Large intestine (tissue), 12 donors: ENCODE measurements around the gene GLT8D2. TPM values are rescaled to one million over a fixed set of nuclear protein-coding genes. Genes with fewer than 3 reads are reported as not detected.
A peak's percentile ranks its signal among the peaks of the same experiment; 100 is the strongest.

Source experiments
- DNase-seq, 2 donors: peaks; one replicate each; pipeline versions ENCODE4 v3.0.0 to v3.0.0-alpha.2; 2013
- H3K27ac ChIP-seq: one replicate; pipeline ENCODE4 v1.5.1; 2013; ENCODE audit warnings: low read length
- H3K27me3 ChIP-seq: 2 replicates; pipeline ENCODE4 v1.6.1; 2013; ENCODE audit warnings: low read length; ENCODE audit not compliant: control insufficient read depth, insufficient read depth
- H3K36me3 ChIP-seq: 2 replicates; pipeline ENCODE4 v1.6.1; 2013; ENCODE audit warnings: low read length; ENCODE audit not compliant: control insufficient read depth, insufficient read depth
- H3K4me1 ChIP-seq: one replicate; pipeline ENCODE4 v1.6.1; 2013; ENCODE audit warnings: low read length; ENCODE audit not compliant: control insufficient read depth, insufficient read depth
- H3K4me3 ChIP-seq: one replicate; pipeline ENCODE4 v1.5.1; 2013; ENCODE audit warnings: low read length
- H3K9me3 ChIP-seq: one replicate; pipeline ENCODE4 v1.6.1; 2013; ENCODE audit warnings: mild to moderate bottlenecking, low read depth, low read length, moderate library complexity; ENCODE audit not compliant: control insufficient read depth
- WGBS: methylation state at CpG from one replicate; pipeline ENCODE4 v1.1.5; 2013; ENCODE audit warnings: low lambda C conversion rate; ENCODE audit not compliant: insufficient coverage; 5-methylcytosine and 5-hydroxymethylcytosine counted together
- long read RNA-seq, 11 donors: transcript quantifications; one replicate each; lab custom pipeline, GENCODE V29; 2026
- polyA plus RNA-seq: library from polyadenylated mRNA; unstranded; fragments of 120-200 nt; gene quantifications from one replicate; pipeline ENCODE4 v1.2.1, GENCODE V29; 2013

GLT8D2 gene, protein sequence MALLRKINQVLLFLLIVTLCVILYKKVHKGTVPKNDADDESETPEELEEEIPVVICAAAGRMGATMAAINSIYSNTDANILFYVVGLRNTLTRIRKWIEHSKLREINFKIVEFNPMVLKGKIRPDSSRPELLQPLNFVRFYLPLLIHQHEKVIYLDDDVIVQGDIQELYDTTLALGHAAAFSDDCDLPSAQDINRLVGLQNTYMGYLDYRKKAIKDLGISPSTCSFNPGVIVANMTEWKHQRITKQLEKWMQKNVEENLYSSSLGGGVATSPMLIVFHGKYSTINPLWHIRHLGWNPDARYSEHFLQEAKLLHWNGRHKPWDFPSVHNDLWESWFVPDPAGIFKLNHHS
- polyA plus RNA-seq, result 15.2 TPM
- long read RNA-seq, donor 1, partial matches to known transcripts, result 0 of 1 reads
- long read RNA-seq, donor 1, other reads (novel, unspliced or antisense), result 0 of 1 reads
- long read RNA-seq, donor 2, partial matches to known transcripts, result 6 of 10 reads
- long read RNA-seq, donor 2, other reads (novel, unspliced or antisense), result 0 of 10 reads
- long read RNA-seq, donor 3, result 0 reads
- long read RNA-seq, donor 4, partial matches to known transcripts, result 0 of 1 reads
- long read RNA-seq, donor 4, other reads (novel, unspliced or antisense), result 0 of 1 reads
- long read RNA-seq, donor 5, partial matches to known transcripts, result 101 of 105 reads
- long read RNA-seq, donor 5, other reads (novel, unspliced or antisense), result 0 of 105 reads
- long read RNA-seq, donor 6, partial matches to known transcripts, result 0 of 2 reads
- long read RNA-seq, donor 6, other reads (novel, unspliced or antisense), result 0 of 2 reads
- long read RNA-seq, donor 7, partial matches to known transcripts, result 8 of 12 reads
- long read RNA-seq, donor 7, other reads (novel, unspliced or antisense), result 0 of 12 reads
- long read RNA-seq, donor 8, partial matches to known transcripts, result 15 of 16 reads
- long read RNA-seq, donor 8, other reads (novel, unspliced or antisense), result 0 of 16 reads
- long read RNA-seq, donor 9, partial matches to known transcripts, result 21 of 25 reads
- long read RNA-seq, donor 9, other reads (novel, unspliced or antisense), result 0 of 25 reads
- long read RNA-seq, donor 10, transcript GLT8D2-201 (11 exons, 1,880 nt), result major isoform, 8 of 23 reads
- long read RNA-seq, donor 10, partial matches to known transcripts, result 14 of 23 reads
- long read RNA-seq, donor 10, other reads (novel, unspliced or antisense), result 0 of 23 reads
- long read RNA-seq, donor 11, partial matches to known transcripts, result 9 of 13 reads
- long read RNA-seq, donor 11, other reads (novel, unspliced or antisense), result 0 of 13 reads

DNA sequence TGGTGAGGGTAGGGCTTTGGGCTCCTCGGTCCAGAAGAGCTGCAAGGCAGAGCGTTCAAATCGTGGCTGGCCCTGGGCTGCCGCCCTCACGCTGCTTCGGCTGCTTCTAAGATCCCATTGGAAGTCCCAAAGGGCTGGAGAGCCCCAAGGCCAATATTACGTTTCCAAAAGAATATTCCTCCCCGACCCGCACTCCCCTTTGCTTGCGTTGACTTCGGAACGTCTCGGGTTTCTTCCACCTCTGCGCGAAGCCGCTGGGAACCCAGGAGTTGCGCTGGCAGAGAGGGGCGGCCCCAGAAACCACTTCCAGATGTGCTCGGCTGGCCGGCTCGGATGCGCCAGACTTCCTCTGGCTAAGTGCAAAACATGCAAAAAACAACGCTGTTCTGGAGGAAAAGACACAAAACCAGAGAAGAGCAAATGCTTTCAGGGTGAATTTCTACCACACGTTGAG lies at the start of gene GLT8D2:
Gene GLT8D2, minus strand, starts transcription at position 285 of the 454 bp plus-strand sequence. CDS start 30,539 bp downstream, outside the sequence.
- WGBS, result no CpG with 5 or more reads among the region's 24 CpGs
- H3K4me3 ChIP-seq, result peak within 1 kb of the TSS; percentile 45

GRCh38 chr12:104097954-104098353 lies 48.0 kb upstream of the GLT8D2 start:
- WGBS, result 100% methylated on average over 2 of the region's 2 CpGs
- Histone ChIP-seq H3K4me1 (no peaks in the 10 kb centered on the region), H3K27me3 (no peaks in the 10 kb centered on the region), H3K4me3 (no peak overlapping the region), H3K9me3 (no peaks in the 10 kb centered on the region), H3K27ac (no peak overlapping the region), H3K36me3 (peaks cover 34% of the 10 kb centered on the region)
- no peak for DNase-seq

More for the DNA sequence above, at the start of gene GLT8D2:
- Histone ChIP-seq H3K36me3 (no peaks in the 10 kb centered on the region), H3K27ac (peak within 1 kb of the TSS; percentile 45), H3K27me3 (peaks cover 26% of the 10 kb centered on the region), H3K4me1 (peaks cover 2% of the 10 kb centered on the region), H3K9me3 (no peaks in the 10 kb centered on the region)
- DNase-seq, result peak in 1 of 2 donors; percentile 50

- Histone ChIP-seq H3K4me3 (no peak overlapping the region), H3K36me3 (peaks cover 32% of the 10 kb centered on the region), H3K27ac (no peak overlapping the region), H3K4me1 (no peaks in the 10 kb centered on the region), H3K9me3 (no peaks in the 10 kb centered on the region), H3K27me3 (no peaks in the 10 kb centered on the region)
- DNase-seq, result peak in 1 of 2 donors; percentile 3
- no CpG with 5 or more reads among the region's 1 CpG for WGBS
Measured at GRCh38 chr12:104095289-104095688, 45.3 kb upstream of the GLT8D2 start.

GRCh38 chr12:104094284-104094683 lies 44.3 kb upstream of the GLT8D2 start:
- H3K27me3 ChIP-seq, result no peaks in the 10 kb centered on the region
- no peak overlapping the region for H3K27ac ChIP-seq
- WGBS, result 75% methylated on average over 1 of the region's 3 CpGs
- no peaks in the 10 kb centered on the region for H3K9me3 ChIP-seq
- no peak overlapping the region for H3K4me3 ChIP-seq
- no peaks in the 10 kb centered on the region for H3K4me1 ChIP-seq
- DNase-seq, result no peak
- peaks cover 32% of the 10 kb centered on the region for H3K36me3 ChIP-seq

- Histone ChIP-seq H3K9me3 (no peaks in the 10 kb centered on the region), H3K4me3 (no peak overlapping the region), H3K4me1 (no peaks in the 10 kb centered on the region), H3K36me3 (peaks cover 37% of the 10 kb centered on the region), H3K27ac (no peak overlapping the region), H3K27me3 (no peaks in the 10 kb centered on the region)
- WGBS, result 100% methylated on average over 1 of the region's 4 CpGs
- DNase-seq, result no peak
Measured at GRCh38 chr12:104091136-104091535, 41.1 kb upstream of the GLT8D2 start.

GRCh38 chr12:104090685-104091084 lies 40.7 kb upstream of the GLT8D2 start:
- Histone ChIP-seq H3K36me3 (peaks cover 37% of the 10 kb centered on the region), H3K9me3 (no peaks in the 10 kb centered on the region), H3K27me3 (no peaks in the 10 kb centered on the region), H3K27ac (no peak overlapping the region), H3K4me3 (no peak overlapping the region), H3K4me1 (no peaks in the 10 kb centered on the region)
- whole genome bisulfite sequencing, result 100% methylated on average over 1 of the region's 1 CpG
- DNase-seq, result no peak

DNA sequence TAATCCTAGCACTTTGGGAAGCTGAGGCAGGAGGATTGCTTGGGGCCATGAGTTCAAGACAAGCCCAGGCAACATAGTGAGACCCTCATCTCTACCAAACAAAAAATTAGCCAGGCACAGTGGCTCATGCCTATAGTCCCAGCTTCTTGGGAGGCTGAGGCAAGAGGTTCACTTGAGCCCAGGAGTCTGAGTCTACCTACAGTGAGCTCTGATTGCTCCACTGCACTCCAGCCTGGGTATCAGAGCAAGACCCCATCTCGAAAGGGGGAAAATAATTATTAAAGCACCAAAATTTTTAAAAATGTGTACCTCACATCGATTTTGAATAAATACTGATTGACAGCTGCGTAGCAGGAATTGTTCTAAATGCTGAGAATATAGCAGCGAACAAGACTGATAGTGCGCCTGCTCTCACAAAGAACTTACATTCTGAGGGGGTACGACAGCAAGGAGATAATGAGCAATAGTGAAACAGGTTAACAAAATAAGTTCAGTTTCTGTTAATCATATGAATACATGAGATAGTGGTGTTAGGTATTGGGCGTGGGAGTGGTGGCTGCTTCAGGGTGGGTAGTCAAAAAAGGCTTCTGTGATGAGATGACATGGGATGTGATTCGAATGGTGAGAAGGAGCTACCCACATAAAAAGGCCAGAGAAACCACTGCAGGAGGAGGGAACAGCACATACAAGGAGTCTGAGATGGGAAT lies 33.9 kb upstream of the GLT8D2 start:
- no peak for DNase-seq
- 97% methylated on average over 4 of the region's 8 CpGs for WGBS
- Histone ChIP-seq H3K9me3 (no peaks in the 10 kb centered on the region), H3K36me3 (peaks cover 44% of the 10 kb centered on the region), H3K27me3 (no peaks in the 10 kb centered on the region), H3K27ac (no peak overlapping the region), H3K4me3 (no peak overlapping the region), H3K4me1 (no peaks in the 10 kb centered on the region)

- Histone ChIP-seq H3K4me1 (no peaks in the 10 kb centered on the region), H3K4me3 (no peak overlapping the region), H3K36me3 (peaks cover 30% of the 10 kb centered on the region), H3K9me3 (no peaks in the 10 kb centered on the region), H3K27ac (no peak overlapping the region), H3K27me3 (no peaks in the 10 kb centered on the region)
- WGBS, result no CpG with 5 or more reads among the region's 1 CpG
- DNase-seq, result no peak
Measured at GRCh38 chr12:104080764-104081163, 30.8 kb upstream of the GLT8D2 start.

GRCh38 chr12:104079024-104079423 lies 29.0 kb upstream of the GLT8D2 start:
- Histone ChIP-seq H3K4me3 (no peak overlapping the region), H3K36me3 (peaks cover 31% of the 10 kb centered on the region), H3K27ac (no peak overlapping the region), H3K9me3 (no peaks in the 10 kb centered on the region), H3K27me3 (no peaks in the 10 kb centered on the region), H3K4me1 (no peaks in the 10 kb centered on the region)
- no CpG with 5 or more reads among the region's 1 CpG for WGBS
- DNase-seq, result no peak
